BLaER1 (cell line): ENCODE measurements around the gene HSDL1.

Experiments
- H3K27ac ChIP-seq: shearing (Covaris generic); formaldehyde crosslinking; 2 replicates; pipeline ENCODE4 v1.8.1; 2022
- H3K27me3 ChIP-seq: shearing (Covaris generic); formaldehyde crosslinking; 2 replicates; pipeline ENCODE4 v1.8.1; 2022
- H3K36me3 ChIP-seq: shearing (Covaris generic); formaldehyde crosslinking; 2 replicates; pipeline ENCODE4 v1.8.1; 2022
- H3K4me1 ChIP-seq: shearing (Covaris generic); formaldehyde crosslinking; 2 replicates; pipeline ENCODE4 v1.8.1; 2022
- H3K4me2 ChIP-seq: shearing (Covaris generic); formaldehyde crosslinking; 2 replicates; pipeline ENCODE4 v1.8.1; 2022
- H3K4me3 ChIP-seq: shearing (Covaris generic); formaldehyde crosslinking; 2 replicates; pipeline ENCODE4 v1.8.1; 2022
- H3K9ac ChIP-seq: shearing (Covaris generic); formaldehyde crosslinking; 2 replicates; pipeline ENCODE4 v1.8.1; 2022
- H3K9me3 ChIP-seq: shearing (Covaris generic); formaldehyde crosslinking; 2 replicates; pipeline ENCODE4 v1.8.1; 2022
- H4K20me1 ChIP-seq: shearing (Covaris generic); formaldehyde crosslinking; 2 replicates; pipeline ENCODE4 v1.8.1; 2022
- Cebpa-rat ChIP-seq: shearing (Covaris generic); IDR thresholded peaks from 2 replicates; pipeline ENCODE4 v1.8.1; 2022

Gene HSDL1

DNA sequence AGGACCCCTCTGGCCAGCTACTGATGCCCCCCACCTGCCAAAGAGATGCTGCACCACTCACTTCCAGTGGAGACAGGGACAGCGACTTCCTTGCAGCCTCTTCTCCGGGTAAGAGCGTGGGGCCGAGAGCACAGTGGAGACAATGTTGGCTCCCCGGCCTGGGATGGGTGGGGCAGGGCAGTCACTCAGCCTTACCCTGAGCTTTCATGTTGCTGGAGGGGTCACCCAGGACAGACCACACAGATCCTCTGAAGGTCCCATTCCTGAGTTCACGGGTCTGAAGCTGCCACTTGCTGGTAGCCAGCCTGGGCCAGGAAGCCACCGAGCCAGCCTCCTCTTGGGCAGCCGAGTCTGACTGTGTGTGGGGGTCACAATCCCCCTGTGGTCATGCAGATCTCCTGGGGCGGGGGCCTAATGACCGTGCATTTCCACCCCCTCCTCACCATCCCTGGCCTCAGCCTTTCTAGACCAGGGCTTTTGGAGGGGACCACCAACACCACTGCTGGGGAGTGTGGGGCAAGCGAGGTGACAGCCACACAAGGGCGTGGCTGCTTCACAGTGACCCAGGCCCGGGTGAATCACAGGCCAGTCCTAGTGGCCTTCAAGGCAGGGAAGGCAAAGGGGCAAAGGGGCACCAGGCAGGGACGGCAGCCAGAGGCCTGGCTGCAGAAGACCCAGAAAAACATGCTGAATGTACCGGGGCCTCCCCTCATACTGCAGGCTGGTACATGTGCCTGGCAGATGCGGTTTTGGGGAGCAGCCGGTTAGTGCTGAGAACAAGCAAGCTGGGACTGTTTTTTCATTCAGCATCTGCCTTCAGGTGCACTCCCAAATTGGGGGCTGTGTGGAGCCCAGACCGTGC is 31.4 kb upstream of the HSDL1 start:
- no peaks in the 10 kb centered on the region for H3K27me3 ChIP-seq
- H4K20me1 ChIP-seq = peaks cover 19% of the 10 kb centered on the region; the same call in 1 of the 2 replicates
- peaks cover 13% of the 10 kb centered on the region for H3K4me1 ChIP-seq
- no peak overlapping the region for H3K4me3 ChIP-seq
- H3K4me2 ChIP-seq = no peak overlapping the region; the same call in 1 of the 2 replicates
- no peak for TF ChIP-seq Cebpa-rat
- no peak overlapping the region for H3K27ac ChIP-seq
- peaks cover 48% of the 10 kb centered on the region for H3K36me3 ChIP-seq
- H3K9me3 ChIP-seq = no peaks in the 10 kb centered on the region
- H3K9ac ChIP-seq = no peak overlapping the region

DNA sequence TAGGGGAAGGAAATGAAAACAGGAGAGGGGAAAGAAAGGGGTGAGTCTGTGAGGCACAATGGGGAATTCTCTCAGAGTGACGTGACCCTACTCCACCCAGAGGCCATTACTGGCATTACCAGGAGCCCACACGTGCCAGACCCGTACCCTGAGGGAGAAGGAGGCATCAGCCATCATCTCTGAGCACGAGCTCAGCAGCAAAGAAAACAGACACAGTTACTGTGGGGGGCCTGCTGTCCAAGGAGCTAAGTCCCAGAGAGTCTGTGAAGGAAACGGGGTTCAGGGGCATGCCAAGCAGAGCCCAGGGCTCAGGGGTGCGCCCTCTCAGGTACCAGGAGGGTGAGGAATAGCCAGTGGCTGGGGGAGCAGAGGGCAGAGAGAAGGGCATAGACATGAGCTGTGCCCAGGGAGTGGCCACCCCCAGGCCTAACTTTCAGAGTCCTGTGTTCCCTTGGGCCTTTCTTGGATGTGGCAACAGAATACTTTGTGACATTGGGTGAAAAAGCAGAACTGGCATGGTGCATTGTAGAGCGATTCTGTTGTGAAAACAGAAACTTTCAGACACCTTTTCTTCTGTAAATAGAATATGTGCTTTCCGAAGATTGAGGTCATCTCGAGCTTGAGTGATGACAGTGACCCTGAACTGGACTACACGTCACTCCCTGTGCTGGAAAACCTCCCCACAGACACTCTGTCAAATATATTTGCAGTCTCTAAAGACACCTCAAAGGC is 30.5 kb upstream of the HSDL1 start:
- H3K27me3 ChIP-seq = no peaks in the 10 kb centered on the region
- peak overlapping the region; percentile 40 for H3K27ac ChIP-seq
- H3K4me3 ChIP-seq = no peak overlapping the region
- peaks cover 19% of the 10 kb centered on the region; the same call in 1 of the 2 replicates for H4K20me1 ChIP-seq
- no peaks in the 10 kb centered on the region for H3K9me3 ChIP-seq
- peaks cover 13% of the 10 kb centered on the region for H3K4me1 ChIP-seq
- H3K9ac ChIP-seq = no peak overlapping the region
- H3K4me2 ChIP-seq = peak overlapping the region; percentile 51
- TF ChIP-seq Cebpa-rat = no peak
- H3K36me3 ChIP-seq = peaks cover 39% of the 10 kb centered on the region

DNA sequence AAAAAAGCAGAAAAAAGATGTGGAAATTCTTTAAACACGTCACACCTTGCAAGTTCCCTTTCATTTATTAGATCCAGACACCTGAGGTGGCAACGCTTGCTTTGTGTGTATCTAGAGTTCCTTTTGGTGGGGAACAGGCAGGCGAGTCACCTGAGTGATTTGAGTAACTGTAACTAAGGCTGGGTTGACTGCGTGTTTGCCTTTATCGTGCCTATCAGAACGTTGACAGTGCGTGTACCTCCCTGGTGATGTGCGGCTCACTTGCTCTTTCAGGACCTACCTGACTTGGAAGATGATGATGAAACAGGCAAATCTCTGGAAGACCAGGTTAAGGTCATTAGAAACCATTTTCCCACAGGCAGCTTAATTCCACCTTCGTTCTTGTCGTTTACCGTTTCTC is 29.4 kb upstream of the HSDL1 start:
- no peaks in the 10 kb centered on the region for H3K9me3 ChIP-seq
- H3K27ac ChIP-seq = no peak overlapping the region
- H3K4me1 ChIP-seq = peaks cover 13% of the 10 kb centered on the region
- H4K20me1 ChIP-seq = peaks cover 13% of the 10 kb centered on the region; the same call in 1 of the 2 replicates
- no peaks in the 10 kb centered on the region for H3K27me3 ChIP-seq
- no peak overlapping the region for H3K4me3 ChIP-seq
- no peak overlapping the region for H3K9ac ChIP-seq
- H3K4me2 ChIP-seq = no peak overlapping the region
- H3K36me3 ChIP-seq = peaks cover 28% of the 10 kb centered on the region
- no peak for TF ChIP-seq Cebpa-rat

DNA sequence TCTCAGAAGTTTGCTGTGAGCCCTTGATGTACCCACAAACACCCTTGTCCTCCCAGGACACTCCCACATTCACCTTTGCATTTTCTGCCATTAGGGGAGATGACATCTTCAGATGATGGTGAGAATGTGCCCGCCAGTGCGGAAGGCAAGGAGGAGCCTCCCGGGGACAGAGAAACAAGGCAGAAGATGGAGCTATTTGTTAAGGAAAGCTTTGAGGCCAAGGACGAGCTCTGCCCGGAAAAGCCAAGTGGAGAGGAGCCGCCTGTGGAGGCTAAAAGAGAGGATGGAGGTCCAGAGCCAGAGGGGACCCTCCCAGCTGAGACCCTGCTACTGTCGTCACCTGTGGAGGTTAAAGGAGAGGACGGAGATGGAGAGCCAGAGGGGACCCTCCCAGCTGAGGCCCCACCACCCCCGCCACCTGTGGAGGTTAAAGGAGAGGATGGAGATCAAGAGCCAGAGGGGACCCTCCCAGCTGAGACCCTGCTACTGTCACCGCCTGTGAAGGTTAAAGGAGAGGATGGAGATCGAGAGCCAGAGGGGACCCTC is 24.9 kb upstream of the HSDL1 start:
- H3K36me3 ChIP-seq = no peaks in the 10 kb centered on the region
- TF ChIP-seq Cebpa-rat = no peak
- no peaks in the 10 kb centered on the region for H4K20me1 ChIP-seq
- H3K4me3 ChIP-seq = no peak overlapping the region
- no peak overlapping the region for H3K9ac ChIP-seq
- H3K4me2 ChIP-seq = no peak overlapping the region
- no peaks in the 10 kb centered on the region for H3K9me3 ChIP-seq
- H3K27me3 ChIP-seq = no peaks in the 10 kb centered on the region
- peaks cover 16% of the 10 kb centered on the region for H3K4me1 ChIP-seq
- no peak overlapping the region for H3K27ac ChIP-seq

DNA sequence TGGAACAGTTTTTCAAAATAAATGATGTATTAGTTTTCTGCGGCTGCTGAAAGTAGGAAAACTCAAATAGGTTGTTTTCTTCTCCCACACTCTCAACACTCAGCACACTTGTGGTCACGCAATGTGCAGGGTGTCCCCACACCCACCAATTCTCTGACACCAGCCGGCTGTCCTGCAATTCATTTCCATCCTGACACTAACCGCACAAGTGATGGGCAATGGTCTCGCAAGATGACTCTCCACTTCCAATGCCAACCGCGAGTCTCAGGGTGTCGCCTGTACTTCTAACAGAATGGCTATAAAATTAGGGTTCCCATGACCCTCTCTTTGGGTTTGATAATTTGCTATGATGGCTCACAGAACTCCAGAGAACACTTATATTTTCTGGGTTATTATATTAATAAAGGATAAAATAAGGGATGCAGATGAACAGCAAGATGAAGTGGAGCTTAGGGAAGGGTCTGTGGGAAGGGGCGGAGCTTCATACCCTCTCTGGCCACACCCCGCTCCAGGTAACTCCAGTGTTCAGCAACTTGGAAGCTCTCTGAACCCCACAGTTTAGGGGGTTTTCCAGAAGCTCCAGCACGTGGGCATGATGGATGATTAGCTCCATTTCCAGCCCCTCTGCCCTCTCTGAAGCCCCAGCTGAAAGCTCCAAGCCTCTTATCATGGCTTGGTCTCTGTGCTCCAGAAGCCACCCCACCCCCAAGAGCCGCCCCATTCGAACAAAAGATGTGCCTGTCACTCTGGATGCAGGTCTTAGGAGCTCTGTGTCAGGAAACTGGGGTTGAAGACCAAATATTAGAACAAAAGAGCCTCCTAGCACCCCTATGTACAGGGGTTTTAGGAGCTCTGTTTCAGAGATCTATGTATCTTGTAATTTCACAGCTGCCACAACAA is 22.1 kb upstream of the HSDL1 start:
- H3K4me1 ChIP-seq = peaks cover 16% of the 10 kb centered on the region
- H3K27ac ChIP-seq = no peak overlapping the region
- no peak overlapping the region for H3K4me2 ChIP-seq
- no peak for TF ChIP-seq Cebpa-rat
- no peaks in the 10 kb centered on the region for H3K36me3 ChIP-seq
- H3K9ac ChIP-seq = no peak overlapping the region
- H3K27me3 ChIP-seq = no peaks in the 10 kb centered on the region
- H3K9me3 ChIP-seq = no peaks in the 10 kb centered on the region
- H3K4me3 ChIP-seq = no peak overlapping the region
- H4K20me1 ChIP-seq = no peaks in the 10 kb centered on the region

DNA sequence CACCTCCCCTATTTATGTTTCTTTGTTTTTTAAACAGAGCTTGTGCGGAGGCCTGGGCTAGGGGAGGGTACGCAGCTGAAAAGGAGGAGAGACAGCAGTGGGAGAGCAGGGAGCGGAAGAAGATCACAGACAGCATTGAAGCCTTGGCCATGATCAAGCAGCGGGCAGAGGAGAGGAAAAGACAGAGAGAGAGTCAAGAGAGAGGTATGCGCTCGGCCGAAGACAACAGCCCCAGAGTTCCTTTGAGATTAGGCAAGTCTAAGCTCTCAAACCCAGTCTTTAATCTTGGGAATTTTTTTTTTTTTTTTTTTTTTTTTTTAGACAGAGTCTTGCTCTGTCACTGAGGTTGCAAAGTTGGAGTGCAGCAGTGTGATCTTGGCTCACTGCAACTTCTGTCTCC is 20.8 kb upstream of the HSDL1 start:
- no peaks in the 10 kb centered on the region for H3K27me3 ChIP-seq

DNA sequence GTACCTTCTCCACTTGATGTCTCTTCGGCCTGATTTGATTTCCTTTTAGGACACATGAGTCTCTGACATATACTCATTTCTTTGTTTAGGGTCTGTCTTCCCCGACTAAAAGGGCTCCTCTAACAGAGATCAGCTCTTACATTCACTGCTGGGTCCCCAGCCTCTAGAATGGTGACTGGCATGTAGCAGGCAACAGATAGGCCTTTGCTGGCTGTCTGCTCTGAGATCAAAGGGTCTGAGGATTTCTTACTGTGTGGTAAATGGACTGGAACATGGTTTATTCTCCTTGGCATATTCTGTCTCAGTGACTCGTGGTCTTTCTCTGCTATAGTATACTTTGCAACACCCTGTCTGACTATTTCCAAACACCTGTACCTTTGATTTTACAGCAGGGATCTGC is 16.8 kb upstream of the HSDL1 start:
- Histone ChIP-seq H3K9me3 (no peaks in the 10 kb centered on the region), H3K27ac (no peak overlapping the region), H3K4me1 (0 out of 2 replicates have a peak, but pooled peaks cover 8% of the 10 kb centered on the region), H3K9ac (no peak overlapping the region), H3K36me3 (no peaks in the 10 kb centered on the region), H4K20me1 (no peaks in the 10 kb centered on the region), H3K4me3 (no peak overlapping the region), H3K27me3 (no peaks in the 10 kb centered on the region), H3K4me2 (no peak overlapping the region)
- TF ChIP-seq Cebpa-rat = no peak

More for the DNA sequence above, 20.8 kb upstream of the HSDL1 start:
- no peak overlapping the region for H3K4me3 ChIP-seq
- no peak overlapping the region for H3K4me2 ChIP-seq
- H3K9me3 ChIP-seq = no peaks in the 10 kb centered on the region
- TF ChIP-seq Cebpa-rat = no peak
- H3K27ac ChIP-seq = no peak overlapping the region
- H3K36me3 ChIP-seq = no peaks in the 10 kb centered on the region
- H3K9ac ChIP-seq = no peak overlapping the region
- H3K4me1 ChIP-seq = peaks cover 23% of the 10 kb centered on the region
- no peaks in the 10 kb centered on the region for H4K20me1 ChIP-seq

DNA sequence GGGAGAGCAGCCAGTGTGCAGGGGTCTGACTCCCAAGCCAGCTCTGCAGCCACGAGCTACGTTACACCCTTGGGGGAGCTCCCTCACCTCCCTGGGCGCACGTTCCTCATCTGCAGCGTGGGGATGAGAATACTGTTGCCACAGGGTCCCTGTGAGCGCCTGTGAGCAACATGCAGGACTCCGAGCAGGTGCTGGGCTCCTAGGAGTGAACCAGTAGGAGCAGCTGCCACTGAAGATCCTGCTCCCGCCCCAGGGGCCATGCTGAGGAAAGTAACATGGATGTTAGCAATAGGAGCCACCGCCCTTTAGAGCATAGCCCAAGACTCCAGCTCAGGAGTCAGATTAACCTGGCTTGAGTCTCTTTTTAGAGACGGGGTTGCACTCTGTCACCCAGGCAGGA is 16.1 kb upstream of the HSDL1 start:
- H3K27ac ChIP-seq = no peak overlapping the region
- H4K20me1 ChIP-seq = no peaks in the 10 kb centered on the region

DNA sequence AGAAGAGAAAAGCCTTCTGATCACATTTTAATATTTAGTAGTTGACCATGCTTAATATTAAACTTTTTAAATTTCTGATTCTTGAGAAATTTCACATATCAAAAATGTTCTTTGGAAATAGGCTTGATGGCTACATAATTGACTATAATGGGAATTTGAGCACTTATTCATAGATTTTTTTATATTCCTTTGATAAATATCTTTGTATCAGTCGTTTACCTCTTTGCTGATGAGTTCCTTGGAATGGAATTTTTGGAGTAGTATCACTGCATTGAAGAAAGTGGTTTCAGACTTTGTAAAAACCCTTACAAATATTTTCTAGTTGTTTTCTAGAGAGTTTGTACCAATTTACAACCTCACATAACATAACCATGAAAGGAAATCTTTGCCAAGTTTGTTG is 14.8 kb upstream of the HSDL1 start:
- Histone ChIP-seq H3K27me3 (no peaks in the 10 kb centered on the region), H3K4me2 (no peak overlapping the region), H3K9me3 (no peaks in the 10 kb centered on the region), H4K20me1 (no peaks in the 10 kb centered on the region), H3K4me1 (0 out of 2 replicates have a peak, but pooled peaks cover 8% of the 10 kb centered on the region), H3K36me3 (no peaks in the 10 kb centered on the region), H3K9ac (no peak overlapping the region), H3K27ac (no peak overlapping the region), H3K4me3 (no peak overlapping the region)
- no peak for TF ChIP-seq Cebpa-rat

More for the DNA sequence above, 16.1 kb upstream of the HSDL1 start:
- H3K9me3 ChIP-seq = no peaks in the 10 kb centered on the region
- no peak overlapping the region for H3K4me3 ChIP-seq
- no peak overlapping the region for H3K9ac ChIP-seq
- 0 out of 2 replicates have a peak, but pooled peaks cover 8% of the 10 kb centered on the region for H3K4me1 ChIP-seq
- no peak for TF ChIP-seq Cebpa-rat
- H3K27me3 ChIP-seq = no peaks in the 10 kb centered on the region
- no peaks in the 10 kb centered on the region for H3K36me3 ChIP-seq
- no peak overlapping the region for H3K4me2 ChIP-seq
